Thymus (tissue), 11 donors: ENCODE measurements around the gene LSM4. TPM values are rescaled to one million over a fixed set of nuclear protein-coding genes. Genes with fewer than 3 reads are reported as not detected.

Source experiments
- DNase-seq, 9 donors: peaks; one replicate each; pipeline ENCODE4 v3.0.0-alpha.2; 2013; ENCODE audit warnings: low spot score in 9 of 9, low read depth in 6 of 9, missing footprints in 1 of 9
- H3K27ac ChIP-seq, 2 donors: one replicate each; pipeline ENCODE4 v1.5.1; 2013; ENCODE audit warnings: control low read depth in 1 of 2, low read depth in 1 of 2, low read length in 1 of 2, mild to moderate bottlenecking in 1 of 2, moderate library complexity in 1 of 2
- H3K27me3 ChIP-seq, 2 donors: one replicate each; pipeline ENCODE4 v1.5.1; 2013; ENCODE audit warnings: low read length in 1 of 2; ENCODE audit not compliant: control insufficient read depth in 2 of 2, insufficient read depth in 1 of 2
- H3K36me3 ChIP-seq, 2 donors: one replicate each; pipeline ENCODE4 v1.5.1; 2013; ENCODE audit warnings: low read length in 1 of 2, mild to moderate bottlenecking in 1 of 2, moderate library complexity in 1 of 2; ENCODE audit not compliant: control insufficient read depth in 2 of 2, insufficient read depth in 2 of 2
- H3K4me1 ChIP-seq, 2 donors: one replicate each; pipeline ENCODE4 v1.5.1; 2013; ENCODE audit warnings: low read length in 2 of 2; ENCODE audit not compliant: control insufficient read depth in 2 of 2, insufficient read depth in 2 of 2
- H3K4me3 ChIP-seq, 2 donors: one replicate each; pipeline ENCODE4 v1.5.1; 2013; ENCODE audit warnings: low read length in 2 of 2, control low read depth in 1 of 2, mild to moderate bottlenecking in 1 of 2
- H3K9me3 ChIP-seq, 2 donors: one replicate each; pipeline ENCODE4 v1.5.1; 2013; ENCODE audit warnings: low read length in 1 of 2, mild to moderate bottlenecking in 1 of 2; ENCODE audit not compliant: control insufficient read depth in 2 of 2, insufficient read depth in 1 of 2
- WGBS: extraction: QIAGEN DNeasy Blood & Tissue Kit; methylation state at CpG from one replicate; pipeline ENCODE4 v1.1.7; 2013; 5-methylcytosine and 5-hydroxymethylcytosine counted together
- polyA plus RNA-seq: library from polyadenylated mRNA; stranded (reverse); fragments of 200-250 nt; gene quantifications from one replicate; pipeline ENCODE4 v1.2.3, GENCODE V29; 2013
- total RNA-seq: library from RNA; stranded (reverse); fragments of 120-200 nt; gene quantifications from one replicate; pipeline ENCODE4 v1.2.4, GENCODE V29; 2013
- donor health status: healthy.

Gene LSM4
- total and polyA plus RNA-seq, 2 donors = 147 to 190 TPM

DNA sequence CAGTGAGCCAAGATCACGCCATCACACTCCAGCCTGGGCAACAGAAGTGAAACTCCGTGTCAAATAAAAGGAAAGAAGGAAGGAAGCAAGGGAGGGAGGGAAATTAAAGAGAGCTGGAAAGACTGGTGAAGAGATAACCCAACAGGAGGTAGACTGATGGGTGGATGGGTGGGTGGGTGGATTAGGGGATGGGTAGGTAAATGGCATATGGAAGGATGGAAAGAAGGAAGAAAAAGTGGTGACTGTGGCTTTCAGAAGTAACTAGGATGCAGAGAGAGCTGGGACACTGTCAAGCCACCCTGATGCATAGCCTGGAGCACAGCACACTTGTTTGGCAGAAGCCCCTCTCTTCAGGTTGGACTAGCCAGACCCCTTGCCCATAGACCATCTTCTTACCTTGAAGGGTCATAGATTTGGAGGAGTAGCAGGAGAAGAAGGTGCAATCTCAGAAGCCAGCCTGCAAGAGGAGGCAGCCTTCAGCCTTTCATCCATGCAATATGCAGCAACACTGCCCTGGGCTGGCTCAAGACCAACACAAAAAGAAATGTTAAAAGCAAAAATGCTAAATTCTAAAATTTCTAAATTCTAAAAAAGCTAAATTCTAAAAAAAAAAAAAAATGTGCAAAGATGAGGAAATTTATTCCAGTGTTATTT, 53.7 kb downstream of the LSM4 start:
- no peak for DNase-seq
- peaks cover 8 to 15% of the 10 kb centered on the region in 2 donors for H3K36me3 ChIP-seq
- H3K4me3 ChIP-seq = no peak overlapping the region
- H3K27ac ChIP-seq = no peak overlapping the region
- WGBS = 93% methylated on average over 2 of the region's 2 CpGs
- H3K4me1 ChIP-seq = no peaks in the 10 kb centered on the region
- no peaks in the 10 kb centered on the region for H3K27me3 ChIP-seq
- peaks cover 2 to 9% of the 10 kb centered on the region in 2 donors for H3K9me3 ChIP-seq

DNA sequence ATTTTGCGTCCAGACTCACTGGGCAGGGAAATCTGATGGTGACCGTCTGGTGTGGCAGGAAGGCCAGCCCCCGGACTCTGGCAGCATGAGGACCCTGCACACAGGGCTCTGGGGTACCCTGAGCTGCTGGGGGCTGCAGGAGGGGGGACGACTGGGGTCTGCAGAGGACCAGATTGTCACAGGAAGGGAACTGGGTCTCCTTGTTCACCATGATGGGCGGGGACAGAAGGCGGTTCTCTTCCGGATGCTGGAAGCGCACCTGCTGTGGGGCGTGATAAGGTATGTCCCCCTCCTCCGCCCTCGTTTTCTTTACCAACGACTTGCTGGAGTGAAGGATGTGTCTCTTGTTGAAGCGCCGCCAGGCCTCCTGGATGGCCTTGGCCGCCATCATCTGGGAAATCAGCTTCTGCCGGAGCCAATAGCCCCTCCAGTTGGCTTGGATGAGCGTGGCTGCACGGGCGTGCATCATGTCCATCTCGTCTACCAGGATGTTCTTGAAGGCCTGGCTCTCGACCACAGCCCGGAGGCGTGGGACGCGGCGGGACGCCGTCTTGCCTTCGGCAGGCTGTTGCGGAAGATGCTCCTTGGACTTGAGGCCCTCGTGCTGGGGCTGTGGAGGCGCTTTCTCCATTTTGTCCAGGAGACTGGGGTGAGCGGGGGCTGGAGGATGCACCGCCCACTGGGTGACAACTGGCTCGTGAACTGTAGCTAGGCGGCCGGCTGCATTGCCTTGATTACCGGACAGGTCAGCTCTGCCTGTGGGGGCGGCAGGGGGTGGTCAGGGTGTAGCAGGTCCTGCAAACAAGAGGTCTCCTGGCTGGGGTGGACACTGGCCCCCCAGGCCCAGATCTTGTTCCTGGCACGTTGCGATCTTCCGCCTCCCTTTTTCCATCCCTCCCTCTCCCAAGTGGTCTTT, 55.8 kb downstream of the LSM4 start:
- 97% methylated on average over 42 of the region's 42 CpGs for WGBS
- no peak for DNase-seq
- no peaks in the 10 kb centered on the region for H3K27me3 ChIP-seq
- H3K27ac ChIP-seq = no peak overlapping the region
- H3K4me1 ChIP-seq = no peaks in the 10 kb centered on the region
- H3K9me3 ChIP-seq = peaks cover 0 to 2% of the 10 kb centered on the region in 2 donors
- H3K36me3 ChIP-seq = peaks cover 8 to 12% of the 10 kb centered on the region in 2 donors
- no peak overlapping the region for H3K4me3 ChIP-seq

DNA sequence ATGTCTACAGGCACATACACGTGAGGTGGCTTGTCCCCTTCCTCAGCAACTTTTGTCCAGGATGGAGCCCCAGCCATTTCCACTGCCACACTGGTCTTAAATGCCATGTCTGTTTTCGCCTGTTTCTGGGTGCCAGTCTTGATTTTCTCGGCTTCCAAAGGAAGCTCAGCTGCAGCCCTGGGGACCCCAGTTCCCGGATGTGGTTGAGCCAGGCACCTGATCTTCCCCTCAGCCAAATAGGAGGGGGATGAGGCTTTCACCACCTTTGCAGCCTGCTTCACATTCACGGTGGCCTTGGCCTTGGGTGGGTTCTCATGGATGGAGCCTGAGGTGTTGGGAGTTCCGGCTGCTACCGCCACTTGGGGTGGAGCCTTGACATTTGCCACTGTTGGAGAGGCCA, 57.3 kb downstream of the LSM4 start:
- Histone ChIP-seq H3K36me3 (peaks cover 8 to 12% of the 10 kb centered on the region in 2 donors), H3K9me3 (peaks cover 0 to 2% of the 10 kb centered on the region in 2 donors), H3K27ac (no peak overlapping the region), H3K27me3 (no peaks in the 10 kb centered on the region), H3K4me1 (no peaks in the 10 kb centered on the region), H3K4me3 (no peak overlapping the region)
- DNase-seq = no peak
- 93% methylated on average over 7 of the region's 7 CpGs for WGBS

DNA sequence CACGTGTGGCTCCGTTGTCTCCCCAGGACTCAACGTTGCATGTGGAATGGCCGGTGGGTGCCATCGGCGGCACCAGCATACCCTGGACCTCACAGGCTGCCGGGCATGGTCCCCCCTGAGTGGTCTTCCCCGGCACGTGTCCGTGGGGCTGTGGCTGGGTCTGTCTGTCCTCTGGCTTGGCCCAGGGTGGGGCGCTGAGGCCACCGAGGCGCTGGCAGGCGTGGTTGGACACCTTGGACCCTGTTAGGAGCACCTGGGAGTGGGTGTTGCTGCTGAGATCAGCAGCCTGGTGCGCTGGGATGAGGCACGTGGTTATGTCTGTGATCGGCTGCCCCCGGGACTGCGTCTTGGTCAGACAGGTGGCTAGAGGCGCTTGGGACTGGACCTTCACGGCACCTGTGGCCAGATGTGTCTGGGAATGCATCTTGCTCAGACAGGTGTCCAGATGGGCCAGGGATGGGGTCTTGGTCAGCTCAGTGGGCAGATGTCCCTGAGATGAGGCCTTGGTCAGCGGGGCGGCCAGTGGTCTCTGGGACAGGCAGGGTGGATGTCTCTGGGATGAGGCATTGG, 57.8 kb downstream of the LSM4 start:
- H3K36me3 ChIP-seq = peaks cover 8 to 12% of the 10 kb centered on the region in 2 donors
- peaks cover 0 to 2% of the 10 kb centered on the region in 2 donors for H3K9me3 ChIP-seq
- H3K4me1 ChIP-seq = no peaks in the 10 kb centered on the region
- no peak for DNase-seq
- H3K27ac ChIP-seq = no peak overlapping the region
- H3K4me3 ChIP-seq = no peak overlapping the region
- no peaks in the 10 kb centered on the region for H3K27me3 ChIP-seq
- WGBS = 98% methylated on average over 23 of the region's 23 CpGs

DNA sequence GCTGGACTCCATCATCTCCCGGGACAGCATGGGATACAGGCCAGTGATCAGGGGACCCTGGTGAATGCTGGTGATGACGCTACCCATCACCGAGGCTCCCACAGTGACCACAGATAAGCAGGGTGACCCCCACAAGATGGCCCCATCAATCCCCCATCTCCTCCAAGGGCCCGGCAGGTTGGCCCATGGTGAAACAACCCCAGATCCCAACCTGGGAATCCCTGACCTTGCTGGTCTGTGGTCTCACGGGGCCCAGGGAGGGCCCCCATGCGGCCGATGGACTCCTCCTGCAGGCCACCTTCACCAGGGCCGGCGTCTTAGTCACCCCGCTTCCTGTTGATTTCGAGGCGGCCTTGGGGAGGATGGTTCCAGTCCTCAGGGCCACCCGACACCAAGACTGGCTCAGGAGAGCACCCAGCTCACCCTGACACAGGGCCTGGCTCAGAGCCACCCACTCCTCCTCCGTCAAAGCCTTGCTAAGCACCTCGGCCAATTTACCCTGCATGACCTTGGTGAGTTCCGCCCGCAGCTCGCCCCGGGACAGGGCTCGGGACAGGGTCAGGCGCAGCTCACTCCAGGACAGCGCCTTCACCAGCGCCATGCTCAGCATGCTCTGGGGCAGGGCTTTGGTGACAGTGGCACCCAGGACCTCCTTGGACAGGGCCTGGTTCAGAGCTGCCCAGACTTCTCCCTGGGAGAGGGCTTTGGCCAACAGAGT, 58.6 kb downstream of the LSM4 start:
- Histone ChIP-seq H3K9me3 (peaks cover 0 to 2% of the 10 kb centered on the region in 2 donors), H3K27me3 (no peaks in the 10 kb centered on the region), H3K4me3 (no peak overlapping the region), H3K27ac (no peak overlapping the region), H3K36me3 (peaks cover 8 to 12% of the 10 kb centered on the region in 2 donors), H3K4me1 (no peaks in the 10 kb centered on the region)
- WGBS = 97% methylated on average over 23 of the region's 23 CpGs
- no peak for DNase-seq

DNA sequence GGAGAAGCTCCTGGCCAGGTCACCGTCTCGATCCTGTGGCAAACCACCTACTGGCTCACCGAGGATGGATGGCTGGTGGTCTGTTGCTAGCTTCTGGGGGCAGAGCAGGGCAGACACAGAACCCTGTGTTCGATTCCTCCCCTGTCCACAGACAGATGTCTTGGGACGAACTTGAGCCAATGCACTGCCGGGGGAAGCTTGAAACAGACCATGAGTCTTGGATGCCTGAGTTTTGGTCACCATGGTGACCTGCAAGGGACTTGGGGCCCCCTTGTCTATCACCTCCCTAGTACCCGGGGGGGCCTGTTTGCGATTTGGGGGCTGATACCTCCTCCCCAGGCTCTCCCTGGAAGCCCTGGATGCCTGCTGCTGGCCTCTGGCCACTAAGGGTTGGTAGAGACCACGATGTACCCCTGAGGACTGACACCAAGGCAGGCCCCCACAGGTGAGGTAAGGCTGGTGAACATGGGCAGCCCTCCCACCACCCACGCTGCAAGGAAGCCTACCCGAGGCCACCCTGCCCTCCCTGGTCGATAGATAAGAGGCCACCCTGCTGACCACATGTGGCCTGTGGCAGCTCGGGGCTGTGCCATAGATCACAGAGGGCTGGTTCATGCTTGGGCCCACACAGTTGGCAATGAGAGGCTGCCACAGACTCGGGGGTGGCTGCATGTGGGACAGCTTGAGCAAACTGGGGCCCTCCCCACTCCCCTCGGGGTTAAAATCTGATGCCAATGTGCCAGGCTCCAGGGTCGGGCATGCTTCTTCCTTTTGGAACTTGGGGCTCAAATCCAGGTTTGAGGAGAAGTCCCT, 59.3 kb downstream of the LSM4 start:
- DNase-seq = no peak
- H3K36me3 ChIP-seq = peaks cover 8 to 12% of the 10 kb centered on the region in 2 donors
- WGBS = 97% methylated on average over 16 of the region's 16 CpGs

DNA sequence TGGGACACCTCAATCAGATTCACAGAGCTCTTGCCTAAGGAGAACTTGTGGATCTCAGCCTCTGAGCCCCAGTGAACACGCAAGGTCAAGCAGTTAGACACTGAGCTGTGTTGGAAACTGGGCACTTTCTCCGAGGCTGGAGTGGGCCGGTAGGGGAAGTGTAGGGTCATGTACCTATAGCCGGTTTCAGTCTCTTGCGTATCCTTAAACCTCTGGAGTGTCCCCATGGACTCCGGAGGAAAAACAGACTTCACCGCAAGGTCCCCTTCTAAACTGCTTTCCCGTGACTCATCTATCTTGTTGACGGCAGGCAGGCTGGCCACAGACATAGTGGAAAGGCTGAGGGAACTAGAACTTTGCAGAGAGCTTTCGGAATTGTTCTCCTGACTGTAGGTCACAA, 60.0 kb downstream of the LSM4 start:
- Histone ChIP-seq H3K27ac (no peak overlapping the region), H3K9me3 (peaks cover 0 to 2% of the 10 kb centered on the region in 2 donors), H3K4me1 (no peaks in the 10 kb centered on the region), H3K36me3 (peaks cover 8 to 9% of the 10 kb centered on the region in 2 donors), H3K27me3 (no peaks in the 10 kb centered on the region), H3K4me3 (no peak overlapping the region)
- DNase-seq = no peak
- 96% methylated on average over 10 of the region's 10 CpGs for WGBS

More for the DNA sequence above, 59.3 kb downstream of the LSM4 start:
- Histone ChIP-seq H3K4me3 (no peak overlapping the region), H3K9me3 (peaks cover 0 to 2% of the 10 kb centered on the region in 2 donors), H3K27ac (no peak overlapping the region), H3K27me3 (no peaks in the 10 kb centered on the region), H3K4me1 (no peaks in the 10 kb centered on the region)

DNA sequence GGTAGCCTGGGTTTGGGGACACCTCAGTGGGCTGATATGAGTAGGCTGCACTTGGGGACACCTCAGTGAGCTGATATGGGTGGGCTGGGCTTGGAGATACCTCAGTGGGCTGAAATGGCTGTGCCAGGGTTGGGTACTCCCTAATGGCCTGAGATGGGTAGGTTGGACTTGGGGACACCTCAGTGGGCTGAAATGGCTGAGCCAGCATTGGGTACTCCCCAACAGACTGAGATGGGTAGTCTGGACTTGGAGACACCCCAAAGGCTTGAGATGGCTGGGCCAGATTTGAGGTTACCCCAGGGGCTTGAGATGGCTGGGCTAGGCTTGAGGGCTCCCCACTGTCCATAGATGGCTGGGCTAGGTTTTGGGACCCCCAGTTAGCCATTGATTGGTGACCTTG, 60.7 kb downstream of the LSM4 start:
- Histone ChIP-seq H3K9me3 (peaks cover 0 to 2% of the 10 kb centered on the region in 2 donors), H3K27ac (no peak overlapping the region), H3K36me3 (peaks cover 6 to 7% of the 10 kb centered on the region in 2 donors), H3K27me3 (no peaks in the 10 kb centered on the region), H3K4me1 (no peaks in the 10 kb centered on the region), H3K4me3 (no peak overlapping the region)
- DNase-seq = no peak
